ENCODE measurements around the gene SLC12A9.

GRCh38 chr7:100863406-100863950 is 11.0 kb downstream of the SLC12A9 start:
- TF ChIP-seq CTCF (IDR thresholded peaks at IDR 0.05) (no peak), POLR2A (IDR thresholded peaks at IDR 0.05) (no peak), POLR2AphosphoS5 (IDR thresholded peaks at IDR 0.05) (no peak)
